Liver (tissue), 9 donors: ENCODE measurements around the gene ASIC5. TPM values are rescaled to one million over a fixed set of nuclear protein-coding genes. Genes with fewer than 3 reads are reported as not detected.
A peak's percentile ranks its signal among the peaks of the same experiment; 100 is the strongest.

ENCODE experiments used
- DNase-seq: peaks from one replicate; pipeline ENCODE4 v3.0.0-alpha.2; 2017; ENCODE audit warnings: low spot score
- H3K27ac ChIP-seq, 2 donors: one replicate each; pipeline ENCODE4 v1.7.0; 2013; ENCODE audit warnings: inconsistent platforms in 2 of 2, low read length in 2 of 2, control low read depth in 1 of 2, low read depth in 1 of 2, mild to moderate bottlenecking in 1 of 2
- H3K27me3 ChIP-seq, 4 donors: one replicate each; pipeline versions ENCODE4 v1.6.1 to v1.7.0; 2013; ENCODE audit warnings: low read length in 3 of 4, inconsistent platforms in 1 of 4, mild to moderate bottlenecking in 1 of 4, moderate library complexity in 1 of 4; ENCODE audit not compliant: control insufficient read depth in 4 of 4, insufficient read depth in 4 of 4
- H3K36me3 ChIP-seq, 4 donors: one replicate each; pipeline versions ENCODE4 v1.6.1 to v1.7.0; 2013; ENCODE audit warnings: low read length in 3 of 4, mild to moderate bottlenecking in 3 of 4, low read depth in 1 of 4, moderate library complexity in 1 of 4; ENCODE audit not compliant: control insufficient read depth in 4 of 4, insufficient read depth in 3 of 4
- H3K4me1 ChIP-seq, 4 donors: one replicate each; pipeline versions ENCODE4 v1.6.1 to v1.7.0; 2013; ENCODE audit warnings: low read length in 3 of 4, mild to moderate bottlenecking in 3 of 4, moderate library complexity in 1 of 4; ENCODE audit not compliant: control insufficient read depth in 4 of 4, insufficient read depth in 4 of 4
- H3K4me3 ChIP-seq, 3 donors: one replicate each; pipeline versions ENCODE4 v1.6.1 to v1.7.0; 2013; ENCODE audit warnings: low read length in 3 of 3, control low read depth in 1 of 3, low read depth in 1 of 3, mild to moderate bottlenecking in 1 of 3
- H3K9ac ChIP-seq, 2 donors: one replicate each; pipeline ENCODE4 v1.7.0; 2013; ENCODE audit warnings: low read length in 2 of 2, mild to moderate bottlenecking in 2 of 2, moderate library complexity in 2 of 2, control low read depth in 1 of 2, low read depth in 1 of 2
- H3K9me3 ChIP-seq, 4 donors: one replicate each; pipeline versions ENCODE4 v1.6.1 to v1.7.0; 2013; ENCODE audit warnings: low read length in 3 of 4; ENCODE audit not compliant: control insufficient read depth in 4 of 4
- EGR1 ChIP-seq, 2 donors: IDR thresholded peaks; 2 replicates each; pipeline ENCODE4 v1.6.1; 2016 to 2018; ENCODE audit warnings: antibody characterized with exemption in 2 of 2, low read depth in 2 of 2
- FOXA1 ChIP-seq: IDR thresholded peaks from 2 replicates; pipeline ENCODE4 v1.6.1; 2016; ENCODE audit warnings: antibody characterized with exemption
- FOXA2 ChIP-seq: IDR thresholded peaks from 2 replicates; pipeline ENCODE4 v1.6.1; 2016; ENCODE audit warnings: antibody characterized with exemption
- HNF4A ChIP-seq, 2 donors: conservative IDR thresholded peaks; 2 replicates each; pipeline ENCODE4 v1.6.1; 2016; ENCODE audit warnings: antibody characterized with exemption in 2 of 2, mild to moderate bottlenecking in 2 of 2
- HNF4G ChIP-seq: IDR thresholded peaks from 2 replicates; pipeline ENCODE4 v1.6.1; 2016; ENCODE audit warnings: antibody characterized with exemption
- JUND ChIP-seq, 2 donors: IDR thresholded peaks; 2 replicates each; pipeline ENCODE4 v1.6.1; 2016; ENCODE audit warnings: antibody characterized with exemption in 2 of 2
- NR2F2 ChIP-seq: IDR thresholded peaks from 2 replicates; pipeline ENCODE4 v1.6.1; 2016; ENCODE audit warnings: antibody characterized with exemption
- RAD21 ChIP-seq, 2 donors: IDR thresholded peaks; 2 replicates each; pipeline ENCODE4 v1.6.1; 2016; ENCODE audit warnings: antibody characterized with exemption in 2 of 2, mild to moderate bottlenecking in 2 of 2
- RXRA ChIP-seq, 2 donors: IDR thresholded peaks; 2 replicates each; pipeline ENCODE4 v1.6.1; 2017 to 2018; ENCODE audit warnings: antibody characterized with exemption in 2 of 2, mild to moderate bottlenecking in 1 of 2
- SP1 ChIP-seq: IDR thresholded peaks from 2 replicates; pipeline ENCODE4 v1.6.1; 2018; ENCODE audit warnings: antibody characterized with exemption, mild to moderate bottlenecking
- TAF1 ChIP-seq: conservative IDR thresholded peaks from 2 replicates; pipeline ENCODE4 v1.6.1; 2016; ENCODE audit warnings: antibody characterized with exemption, mild to moderate bottlenecking
- YY1 ChIP-seq: IDR thresholded peaks from 2 replicates; pipeline ENCODE4 v1.6.1; 2016; ENCODE audit warnings: antibody characterized with exemption, mild to moderate bottlenecking
- WGBS: extraction: QIAGEN DNeasy Blood & Tissue Kit; methylation state at CpG from one replicate; pipeline ENCODE4 v1.1.7; 2013; 5-methylcytosine and 5-hydroxymethylcytosine counted together
- polyA plus RNA-seq, 2 donors: library from polyadenylated mRNA; stranded (reverse) in 1 of 2; unstranded in 1 of 2; fragments of 200-250 nt in 1 of 2; fragments of >200 nt in 1 of 2; fragmentation: Nextera tagmentation in 1 of 2; extraction: Ambion mirVana in 1 of 2; gene quantifications; one replicate each; pipeline versions ENCODE4 v1.2.1 to v1.2.3, GENCODE V29; 2013 to 2015
- total RNA-seq, 2 donors: library from RNA; depleted of rRNA; stranded (reverse); fragments of >200 nt; gene quantifications; one replicate each; pipeline ENCODE4 v1.2.3, GENCODE V29; 2014
- TF ChIP-seq, protein P1 (sequence below): IDR thresholded peaks from 2 replicates; pipeline ENCODE4 v1.6.1; 2016; ENCODE audit warnings: antibody characterized with exemption
- TF ChIP-seq, protein P2 (sequence below): fragments of 150-350 bp; IDR thresholded peaks from 2 replicates; pipeline ENCODE4 v1.5.1; 2017; ENCODE audit warnings: improper control_type of control experiment, low read depth, low read length; ENCODE audit not compliant: missing input control
- TF ChIP-seq, protein P3 (sequence below): IDR thresholded peaks from 2 replicates; pipeline ENCODE4 v1.6.1; 2016; ENCODE audit warnings: antibody characterized with exemption
- TF ChIP-seq, protein P4 (sequence below): IDR thresholded peaks from 2 replicates; pipeline ENCODE4 v1.6.1; 2016; ENCODE audit warnings: antibody characterized with exemption, mild to moderate bottlenecking
- TF ChIP-seq, protein P5 (sequence below): IDR thresholded peaks from 2 replicates; pipeline ENCODE4 v1.6.1; 2016; ENCODE audit warnings: antibody characterized with exemption
- donor health status: healthy.
- donor health status: healthy.
- donor health status: healthy.
- donor health status: healthy.
- donor health status: healthy.

Gene ASIC5
- total and polyA plus RNA-seq, 4 donors: not detected

DNA sequence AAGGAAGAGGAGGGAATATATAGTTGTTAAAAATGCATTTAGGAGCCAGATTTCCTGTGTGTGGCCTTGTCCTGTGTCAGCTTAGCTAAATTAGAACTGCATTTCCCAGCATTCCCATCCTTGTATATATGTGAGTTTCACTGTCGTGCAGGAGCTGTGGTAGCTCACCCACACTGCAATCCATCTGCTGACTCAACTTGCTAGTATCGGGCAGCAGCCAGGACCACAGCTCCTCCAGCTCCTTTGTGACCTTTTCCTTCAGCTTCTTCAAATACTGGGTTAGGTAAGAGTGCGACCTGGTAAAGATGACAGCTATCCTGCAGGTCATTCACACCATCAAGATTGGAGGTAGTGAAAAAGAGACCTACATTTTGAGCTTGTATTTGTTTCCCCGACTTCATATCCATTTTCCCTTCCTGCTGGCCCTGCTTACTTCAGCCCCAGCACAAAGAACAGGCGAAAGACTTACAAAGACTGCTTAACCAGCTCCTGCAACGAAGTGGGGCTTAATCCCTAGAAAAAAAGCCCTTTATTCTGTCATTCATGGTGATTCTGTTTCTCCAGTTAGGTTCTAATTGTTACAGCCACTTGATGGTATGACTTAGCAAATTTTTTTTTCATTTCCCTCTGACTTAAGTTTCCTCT lies 11.4 kb downstream of the ASIC5 start:
- Histone ChIP-seq H3K9ac (no peak overlapping the region), H3K27ac (peak overlapping the region in 1 of 2 donors; percentile 40), H3K4me1 (peaks cover 0 to 8% (median 3%) of the 10 kb centered on the region in 4 donors), H3K9me3 (no peaks in the 10 kb centered on the region), H3K4me3 (peak overlapping the region; percentile 3 to 38 (median 28)), H3K36me3 (no peaks in the 10 kb centered on the region), H3K27me3 (no peaks in the 10 kb centered on the region)
- no peak for DNase-seq
- peak; percentile 46 for TF ChIP-seq TAF1
- TF ChIP-seq HNF4A (conservative IDR thresholded peaks at IDR 0.05): peak in 1 of 2 donors; percentile 18
- peak; percentile 18 for TF ChIP-seq YY1
- peak; percentile 50 to 66 for TF ChIP-seq RXRA (IDR thresholded peaks at IDR 0.05)
- TF ChIP-seq JUND (IDR thresholded peaks at IDR 0.05): no peak
- peak; percentile 4 to 52 for TF ChIP-seq RAD21 (IDR thresholded peaks at IDR 0.05)
- peak; percentile 8 for TF ChIP-seq SP1
- TF ChIP-seq, protein P1, sequence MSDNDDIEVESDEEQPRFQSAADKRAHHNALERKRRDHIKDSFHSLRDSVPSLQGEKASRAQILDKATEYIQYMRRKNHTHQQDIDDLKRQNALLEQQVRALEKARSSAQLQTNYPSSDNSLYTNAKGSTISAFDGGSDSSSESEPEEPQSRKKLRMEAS: no peak
- WGBS: 39% methylated on average over 6 of the region's 6 CpGs

DNA sequence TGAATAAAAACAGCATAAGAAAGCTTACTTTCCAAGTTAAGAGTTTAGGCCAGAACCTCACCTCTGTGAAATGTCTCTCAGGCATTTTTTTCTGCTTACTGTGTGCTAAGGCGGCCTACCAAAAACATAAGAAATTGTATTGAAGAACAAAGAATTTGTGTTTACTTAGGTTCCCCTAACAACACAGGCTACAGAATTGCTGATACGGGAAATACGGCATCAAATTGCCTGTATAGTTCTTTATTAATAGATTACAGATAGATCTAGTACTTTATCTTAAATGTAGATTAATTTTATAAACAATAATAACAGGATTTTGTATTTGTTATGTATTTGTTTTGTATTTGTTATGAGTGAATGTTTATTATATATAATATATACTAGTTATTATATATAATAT lies 12.9 kb downstream of the ASIC5 start:
- Histone ChIP-seq H3K9ac (no peak overlapping the region), H3K9me3 (no peaks in the 10 kb centered on the region), H3K4me3 (no peak overlapping the region), H3K27me3 (no peaks in the 10 kb centered on the region), H3K4me1 (peaks cover 0 to 11% (median 7%) of the 10 kb centered on the region in 4 donors), H3K27ac (no peak overlapping the region), H3K36me3 (no peaks in the 10 kb centered on the region)
- no peak for DNase-seq
- TF ChIP-seq TAF1: no peak
- no peak for TF ChIP-seq RXRA (IDR thresholded peaks at IDR 0.05)
- no peak for TF ChIP-seq FOXA2
- no peak for TF ChIP-seq HNF4G
- no peak for TF ChIP-seq NR2F2
- no peak for TF ChIP-seq EGR1 (IDR thresholded peaks at IDR 0.05; ENCODE audit: low read depth in 2 of 2)
- TF ChIP-seq SP1: no peak
- TF ChIP-seq, protein P2, sequence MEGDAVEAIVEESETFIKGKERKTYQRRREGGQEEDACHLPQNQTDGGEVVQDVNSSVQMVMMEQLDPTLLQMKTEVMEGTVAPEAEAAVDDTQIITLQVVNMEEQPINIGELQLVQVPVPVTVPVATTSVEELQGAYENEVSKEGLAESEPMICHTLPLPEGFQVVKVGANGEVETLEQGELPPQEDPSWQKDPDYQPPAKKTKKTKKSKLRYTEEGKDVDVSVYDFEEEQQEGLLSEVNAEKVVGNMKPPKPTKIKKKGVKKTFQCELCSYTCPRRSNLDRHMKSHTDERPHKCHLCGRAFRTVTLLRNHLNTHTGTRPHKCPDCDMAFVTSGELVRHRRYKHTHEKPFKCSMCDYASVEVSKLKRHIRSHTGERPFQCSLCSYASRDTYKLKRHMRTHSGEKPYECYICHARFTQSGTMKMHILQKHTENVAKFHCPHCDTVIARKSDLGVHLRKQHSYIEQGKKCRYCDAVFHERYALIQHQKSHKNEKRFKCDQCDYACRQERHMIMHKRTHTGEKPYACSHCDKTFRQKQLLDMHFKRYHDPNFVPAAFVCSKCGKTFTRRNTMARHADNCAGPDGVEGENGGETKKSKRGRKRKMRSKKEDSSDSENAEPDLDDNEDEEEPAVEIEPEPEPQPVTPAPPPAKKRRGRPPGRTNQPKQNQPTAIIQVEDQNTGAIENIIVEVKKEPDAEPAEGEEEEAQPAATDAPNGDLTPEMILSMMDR: no peak
- TF ChIP-seq, protein P3, sequence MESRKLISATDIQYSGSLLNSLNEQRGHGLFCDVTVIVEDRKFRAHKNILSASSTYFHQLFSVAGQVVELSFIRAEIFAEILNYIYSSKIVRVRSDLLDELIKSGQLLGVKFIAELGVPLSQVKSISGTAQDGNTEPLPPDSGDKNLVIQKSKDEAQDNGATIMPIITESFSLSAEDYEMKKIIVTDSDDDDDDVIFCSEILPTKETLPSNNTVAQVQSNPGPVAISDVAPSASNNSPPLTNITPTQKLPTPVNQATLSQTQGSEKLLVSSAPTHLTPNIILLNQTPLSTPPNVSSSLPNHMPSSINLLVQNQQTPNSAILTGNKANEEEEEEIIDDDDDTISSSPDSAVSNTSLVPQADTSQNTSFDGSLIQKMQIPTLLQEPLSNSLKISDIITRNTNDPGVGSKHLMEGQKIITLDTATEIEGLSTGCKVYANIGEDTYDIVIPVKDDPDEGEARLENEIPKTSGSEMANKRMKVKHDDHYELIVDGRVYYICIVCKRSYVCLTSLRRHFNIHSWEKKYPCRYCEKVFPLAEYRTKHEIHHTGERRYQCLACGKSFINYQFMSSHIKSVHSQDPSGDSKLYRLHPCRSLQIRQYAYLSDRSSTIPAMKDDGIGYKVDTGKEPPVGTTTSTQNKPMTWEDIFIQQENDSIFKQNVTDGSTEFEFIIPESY: no peak
- TF ChIP-seq RAD21 (IDR thresholded peaks at IDR 0.05): no peak
- TF ChIP-seq, protein P1: no peak
- TF ChIP-seq JUND (IDR thresholded peaks at IDR 0.05): no peak
- TF ChIP-seq, protein P4, sequence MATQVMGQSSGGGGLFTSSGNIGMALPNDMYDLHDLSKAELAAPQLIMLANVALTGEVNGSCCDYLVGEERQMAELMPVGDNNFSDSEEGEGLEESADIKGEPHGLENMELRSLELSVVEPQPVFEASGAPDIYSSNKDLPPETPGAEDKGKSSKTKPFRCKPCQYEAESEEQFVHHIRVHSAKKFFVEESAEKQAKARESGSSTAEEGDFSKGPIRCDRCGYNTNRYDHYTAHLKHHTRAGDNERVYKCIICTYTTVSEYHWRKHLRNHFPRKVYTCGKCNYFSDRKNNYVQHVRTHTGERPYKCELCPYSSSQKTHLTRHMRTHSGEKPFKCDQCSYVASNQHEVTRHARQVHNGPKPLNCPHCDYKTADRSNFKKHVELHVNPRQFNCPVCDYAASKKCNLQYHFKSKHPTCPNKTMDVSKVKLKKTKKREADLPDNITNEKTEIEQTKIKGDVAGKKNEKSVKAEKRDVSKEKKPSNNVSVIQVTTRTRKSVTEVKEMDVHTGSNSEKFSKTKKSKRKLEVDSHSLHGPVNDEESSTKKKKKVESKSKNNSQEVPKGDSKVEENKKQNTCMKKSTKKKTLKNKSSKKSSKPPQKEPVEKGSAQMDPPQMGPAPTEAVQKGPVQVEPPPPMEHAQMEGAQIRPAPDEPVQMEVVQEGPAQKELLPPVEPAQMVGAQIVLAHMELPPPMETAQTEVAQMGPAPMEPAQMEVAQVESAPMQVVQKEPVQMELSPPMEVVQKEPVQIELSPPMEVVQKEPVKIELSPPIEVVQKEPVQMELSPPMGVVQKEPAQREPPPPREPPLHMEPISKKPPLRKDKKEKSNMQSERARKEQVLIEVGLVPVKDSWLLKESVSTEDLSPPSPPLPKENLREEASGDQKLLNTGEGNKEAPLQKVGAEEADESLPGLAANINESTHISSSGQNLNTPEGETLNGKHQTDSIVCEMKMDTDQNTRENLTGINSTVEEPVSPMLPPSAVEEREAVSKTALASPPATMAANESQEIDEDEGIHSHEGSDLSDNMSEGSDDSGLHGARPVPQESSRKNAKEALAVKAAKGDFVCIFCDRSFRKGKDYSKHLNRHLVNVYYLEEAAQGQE: no peak
- TF ChIP-seq, protein P5, sequence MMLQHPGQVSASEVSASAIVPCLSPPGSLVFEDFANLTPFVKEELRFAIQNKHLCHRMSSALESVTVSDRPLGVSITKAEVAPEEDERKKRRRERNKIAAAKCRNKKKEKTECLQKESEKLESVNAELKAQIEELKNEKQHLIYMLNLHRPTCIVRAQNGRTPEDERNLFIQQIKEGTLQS: no peak
- TF ChIP-seq HNF4A (conservative IDR thresholded peaks at IDR 0.05): no peak
- no peak for TF ChIP-seq FOXA1
- TF ChIP-seq YY1: no peak
- 96% methylated on average over 3 of the region's 3 CpGs for WGBS
